GM18868 (cell line): ENCODE measurements around the gene KBTBD4.
"Not testable (repeated sequence)": the region's sequence is repeated elsewhere in the genome, so short reads cannot be mapped to it uniquely, and the experiment has no call there.

Experiments
- ATAC-seq: cut with Tn5 transposase; IDR thresholded peaks from one replicate; pipeline ENCODE4 v1.9.1; 2021; ENCODE audit warnings: mild to moderate bottlenecking, moderate library complexity; ENCODE audit not compliant: unreplicated experiment

KBTBD4 gene

GRCh38 chr11:47564366-47564765, 14.4 kb downstream of the KBTBD4 start:
- ATAC-seq = not testable (repeated sequence)

GRCh38 chr11:47562393-47562792, 16.4 kb downstream of the KBTBD4 start:
- ATAC-seq = not testable (repeated sequence)

GRCh38 chr11:47560426-47560825, 18.3 kb downstream of the KBTBD4 start:
- ATAC-seq = no peak

GRCh38 chr11:47558695-47559094, 20.1 kb downstream of the KBTBD4 start:
- no peak for ATAC-seq

- not testable (repeated sequence) for ATAC-seq
Measured at GRCh38 chr11:47557004-47557403, 21.8 kb downstream of the KBTBD4 start.

GRCh38 chr11:47553406-47553743, 25.4 kb downstream of the KBTBD4 start:
- ATAC-seq = peak; percentile 31

- peak; percentile 92 for ATAC-seq
Measured at GRCh38 chr11:47552566-47553405, 26.0 kb downstream of the KBTBD4 start, which contains the start of gene CELF1. Gene CELF1 (minus strand): TSS chr11:47553132. CDS start chr11:47499523, 53,609 bp downstream.

GRCh38 chr11:47552056-47552565, 26.7 kb downstream of the KBTBD4 start:
- no peak for ATAC-seq

- no peak for ATAC-seq
Measured at GRCh38 chr11:47551086-47551485, 27.7 kb downstream of the KBTBD4 start.

- no peak for ATAC-seq
Measured at GRCh38 chr11:47550288-47551047, 28.3 kb downstream of the KBTBD4 start.

- ATAC-seq = not testable (repeated sequence)
Measured at GRCh38 chr11:47546274-47546673, 32.5 kb downstream of the KBTBD4 start.

GRCh38 chr11:47545298-47545697, 33.5 kb downstream of the KBTBD4 start:
- ATAC-seq = no peak

GRCh38 chr11:47541070-47541469, 37.7 kb downstream of the KBTBD4 start:
- no peak for ATAC-seq

GRCh38 chr11:47539681-47540039, 39.1 kb downstream of the KBTBD4 start:
- no peak for ATAC-seq

GRCh38 chr11:47538741-47539565, 39.8 kb downstream of the KBTBD4 start:
- ATAC-seq = no peak

- no peak for ATAC-seq
Measured at GRCh38 chr11:47536915-47537314, 41.9 kb downstream of the KBTBD4 start.

- no peak for ATAC-seq
Measured at GRCh38 chr11:47534704-47535251, 44.0 kb downstream of the KBTBD4 start.

GRCh38 chr11:47533690-47534151, 45.0 kb downstream of the KBTBD4 start:
- no peak for ATAC-seq

GRCh38 chr11:47532597-47533213, 46.1 kb downstream of the KBTBD4 start:
- ATAC-seq = no peak

GRCh38 chr11:47531666-47532065, 47.1 kb downstream of the KBTBD4 start:
- no peak for ATAC-seq
